Endothelial cell of umbilical vein (primary cell): Measurements from ENCODE around the gene TTLL7. TPM values are rescaled to one million over a fixed set of nuclear protein-coding genes. Genes with fewer than 3 reads are reported as not detected.

ENCODE experiments used
- BruUV-seq: library from RNA; stranded (reverse); fragments of 400-500 nt; replicated peaks from 2 replicates; lab custom pipeline; 2021; lab: Mats Ljungman, UMichigan
- CTCF ChIA-PET: fragments of 300-600, 350-600 bp; sonication (Branson Sonifier 250); formaldehyde crosslinking; loops from one replicate; lab custom pipeline; 2021; ENCODE audit warnings: antibody characterized with exemption, inconsistent platforms; lab: Charles Lee
- POLR2A ChIA-PET: fragments of 300-600, 350-600 bp; sonication (Branson Sonifier 250); formaldehyde crosslinking; loops from one replicate; lab custom pipeline; 2021; ENCODE audit warnings: antibody characterized with exemption, inconsistent platforms; lab: Charles Lee
- DNase-seq: peaks from one replicate; pipeline ENCODE4 v3.0.0-alpha.2; 2011; ENCODE audit warnings: low read depth, low spot score
- FAIRE-seq: peaks from 2 replicates; lab custom pipeline; 2011; peaks lifted over from hg19 to GRCh38; lab: Jason Lieb, UNC
- H2AFZ ChIP-seq: 2 replicates; pipeline ENCODE4 v1.6.0; 2012; ENCODE audit warnings: low read depth, low read length, control low read depth, inconsistent platforms
- H3K27ac ChIP-seq: 2 replicates; pipeline ENCODE4 v1.5.1; 2011; ENCODE audit warnings: low read depth, mild to moderate bottlenecking, control low read depth, low read length, moderate library complexity; ENCODE audit not compliant: insufficient read depth
- H3K27me3 ChIP-seq, 2 experiments: 2 replicates each; pipeline versions ENCODE4 v1.6.0 to v1.6.1; 2011; ENCODE audit warnings: low read length in 2 of 2, mixed read lengths in 1 of 2; ENCODE audit not compliant: control insufficient read depth in 2 of 2, insufficient read depth in 2 of 2
- H3K36me3 ChIP-seq, 2 experiments: 2 replicates in 1 of 2; 3 replicates in 1 of 2; pipeline ENCODE4 v1.5.1; 2011; ENCODE audit warnings: low read length in 2 of 2, mild to moderate bottlenecking in 1 of 2, moderate library complexity in 1 of 2; ENCODE audit not compliant: control insufficient read depth in 2 of 2, insufficient read depth in 2 of 2; ENCODE audit errors: extremely low read depth in 1 of 2
- H3K4me1 ChIP-seq: 3 replicates; pipeline ENCODE4 v1.5.1; 2011; ENCODE audit warnings: mild to moderate bottlenecking, low read length; ENCODE audit not compliant: control insufficient read depth, insufficient read depth; ENCODE audit errors: extremely low read depth
- H3K4me2 ChIP-seq: 2 replicates; pipeline ENCODE4 v1.6.1; 2011; ENCODE audit warnings: low read length, control low read depth, mixed read lengths; ENCODE audit not compliant: insufficient read depth
- H3K4me3 ChIP-seq, 3 experiments: fragments of 200-600 bp in 1 of 3; sonication (generic), shearing (Covaris generic) in 1 of 3; replicated peaks in 1 of 3; 2 replicates each; pipeline ENCODE4 v1.5.1; 2011 to 2016; ENCODE audit warnings: control low read depth in 3 of 3, low read length in 3 of 3, mild to moderate bottlenecking in 2 of 3, inconsistent platforms in 1 of 3, low read depth in 1 of 3, moderate library complexity in 1 of 3; ENCODE audit not compliant: insufficient read depth in 1 of 3
- H3K79me2 ChIP-seq: 2 replicates; pipeline ENCODE4 v1.6.0; 2012; ENCODE audit warnings: low read length, inconsistent platforms; ENCODE audit not compliant: control insufficient read depth, insufficient read depth
- H3K9ac ChIP-seq: replicated peaks from 2 replicates; pipeline ENCODE3; 2011; ENCODE audit warnings: low read length, control low read depth; ENCODE audit not compliant: insufficient read depth; ENCODE audit errors: extremely low read depth
- H3K9me1 ChIP-seq: replicated peaks from 3 replicates; pipeline ENCODE4 v1.6.0; 2011; ENCODE audit warnings: mild to moderate bottlenecking, low read length; ENCODE audit not compliant: control insufficient read depth, insufficient read depth; ENCODE audit errors: extremely low read depth
- H3K9me3 ChIP-seq: replicated peaks from 2 replicates; pipeline ENCODE4 v1.5.1; 2012; ENCODE audit warnings: low read length, inconsistent platforms; ENCODE audit not compliant: control insufficient read depth, insufficient read depth
- H4K20me1 ChIP-seq: replicated peaks from 2 replicates; pipeline ENCODE3; 2011; ENCODE audit warnings: mild to moderate bottlenecking, low read length; ENCODE audit not compliant: control insufficient read depth, insufficient read depth; ENCODE audit errors: extremely low read depth
- CTCF ChIP-seq, 2 donors: IDR thresholded peaks; 1 replicate in 1 of 2; 2 replicates in 1 of 2; pipeline ENCODE4 v1.5.1; 2011; ENCODE audit warnings: low read length in 2 of 2, mild to moderate bottlenecking in 2 of 2, moderate library complexity in 2 of 2, control low read depth in 1 of 2, inconsistent platforms in 1 of 2, low read depth in 1 of 2; ENCODE audit not compliant: insufficient read depth in 1 of 2; ENCODE audit errors: extremely low read depth in 1 of 2
- EZH2 ChIP-seq: IDR thresholded peaks from 2 replicates; pipeline ENCODE4 v1.6.1; 2012; ENCODE audit warnings: borderline replicate concordance, low read depth, mild to moderate bottlenecking, moderate library complexity, low read length, inconsistent platforms; ENCODE audit not compliant: severe bottlenecking
- FOS ChIP-seq: IDR thresholded peaks from 2 replicates; pipeline ENCODE4 v1.6.1; 2011; ENCODE audit warnings: mild to moderate bottlenecking, low read length, moderate library complexity, borderline replicate concordance; ENCODE audit not compliant: insufficient read depth
- GATA2 ChIP-seq: IDR thresholded peaks from 2 replicates; pipeline ENCODE4 v1.7.0; 2011; ENCODE audit warnings: low read depth, mild to moderate bottlenecking, moderate library complexity, mixed read lengths, low read length; ENCODE audit not compliant: insufficient read length, insufficient read depth
- JUN ChIP-seq: IDR thresholded peaks from 2 replicates; pipeline ENCODE4 v1.6.1; 2011; ENCODE audit warnings: borderline replicate concordance, low read depth; ENCODE audit not compliant: insufficient read length, insufficient read depth
- MAX ChIP-seq: IDR thresholded peaks from 2 replicates; pipeline ENCODE4 v1.6.1; 2011; ENCODE audit not compliant: insufficient read depth, insufficient read length
- MYC ChIP-seq: IDR thresholded peaks from one replicate; pipeline ENCODE4 v1.6.1; 2011; ENCODE audit warnings: mild to moderate bottlenecking, low read depth, low read length
- POLR2A ChIP-seq: IDR thresholded peaks from 2 replicates; pipeline ENCODE4 v1.6.1; 2012; ENCODE audit warnings: low read depth, mild to moderate bottlenecking, control low read depth, low read length
- POLR2AphosphoS5 ChIP-seq: IDR thresholded peaks from 2 replicates; pipeline ENCODE4 v1.6.1; 2012; ENCODE audit warnings: low read depth, mild to moderate bottlenecking, control low read depth, low read length, moderate library complexity; ENCODE audit not compliant: insufficient read depth
- dilution Hi-C: fragments of 300-500 bp; cut with MboI; formaldehyde crosslinking; loops from one replicate; pipeline ENCODE4 v1.15.0; 2019; ENCODE audit warnings: low sequenced_read_pairs; ENCODE audit not compliant: extremely low pct_ligation_motif_present
- intact Hi-C: fragments of 100-400 bp; cut with micrococcal nuclease; formaldehyde crosslinking; loops from one replicate; pipeline ENCODE4 v1.10.0; 2022
- polyA plus RNA-seq, 4 experiments: library from polyadenylated mRNA; depleted of rRNA in 3 of 4; stranded (reverse) in 3 of 4; unstranded in 1 of 4; fragments of >200 nt; gene quantifications; 2 replicates each; pipeline versions ENCODE4 v1.2.1 to v1.2.3, GENCODE V29; 2011 to 2012; ENCODE audit warnings: missing spikeins in 1 of 4
- total RNA-seq: library from RNA; stranded (reverse); gene quantifications from 2 replicates; pipeline ENCODE4 v1.2.3, GENCODE V29; 2021

The TTLL7 gene
- total and polyA plus RNA-seq, 2 donors (not counting 3 experiments of a cell fraction or from before 2014, with no cell fraction given): 2.1 to 11.7 TPM

- H3K4me3 ChIP-seq: no peak overlapping the region
- ChIA-PET POLR2A (no interaction called here), CTCF (no interaction called here)
- no peak overlapping the region for H2AFZ ChIP-seq
- no peaks in the 10 kb centered on the region for H3K9me1 ChIP-seq
- DNase-seq: no peak
- no peak overlapping the region for H3K4me2 ChIP-seq
- dilution Hi-C loops: no loop called here
- TF ChIP-seq CTCF (IDR thresholded peaks at IDR 0.05; ENCODE audit: extremely low read depth in 1 of 2, insufficient read depth in 1 of 2, low read depth in 1 of 2, low read length in 2 of 2): no peak
- TF ChIP-seq POLR2A: no peak
- TF ChIP-seq POLR2AphosphoS5: no peak
- TF ChIP-seq GATA2: no peak
- TF ChIP-seq FOS: no peak
- no peak for TF ChIP-seq MAX
- TF ChIP-seq JUN: no peak
- TF ChIP-seq MYC: no peak
- TF ChIP-seq EZH2: no peak
- no peaks in the 10 kb centered on the region for H3K36me3 ChIP-seq
- H4K20me1 ChIP-seq: no peaks in the 10 kb centered on the region
- peaks cover 0 to 2% of the 10 kb centered on the region in 2 experiments for H3K27me3 ChIP-seq
- no peak overlapping the region for H3K27ac ChIP-seq
- no TSS peak for BruUV-seq
- H3K4me1 ChIP-seq: no peaks in the 10 kb centered on the region
- H3K9ac ChIP-seq: no peak overlapping the region
- intact Hi-C loops: no loop called here
- H3K9me3 ChIP-seq: no peaks in the 10 kb centered on the region
- FAIRE-seq: no peak
- no peaks in the 10 kb centered on the region for H3K79me2 ChIP-seq
Observed at GRCh38 chr1:83838573-83838972, 160.4 kb downstream of the TTLL7 start.
